Measurements from ENCODE around the gene DUOX1.

DNA sequence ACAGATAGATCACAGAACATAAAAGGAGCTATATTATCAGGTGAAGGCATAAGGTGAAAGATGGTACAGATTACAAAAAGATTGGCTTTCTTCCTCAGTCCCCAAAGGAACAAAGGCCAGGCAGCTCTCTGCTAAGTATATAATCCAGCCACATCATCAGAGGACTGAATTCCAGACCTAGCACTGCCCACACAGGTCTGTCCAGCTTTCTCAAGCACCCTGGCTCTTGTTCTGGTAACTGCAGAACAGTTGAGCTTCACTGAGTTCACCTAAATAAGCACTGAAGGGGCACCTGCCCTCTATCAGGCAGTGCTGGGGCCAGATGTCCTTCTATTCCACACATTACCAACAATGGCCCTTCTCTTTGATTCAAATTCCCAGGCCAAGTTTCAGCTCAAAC lies 6.4 kb upstream of the DUOX1 start:
- TF ChIP-seq EP300 (IDR thresholded peaks at IDR 0.05; ENCODE audit: low read depth in 2 of 2, low read length in 2 of 2) (no peak), EP300 (CRISPR knock-in tag; IDR thresholded peaks at IDR 0.05; ENCODE audit: borderline replicate concordance) (no peak), EHMT2 (IDR thresholded peaks at IDR 0.05; ENCODE audit: borderline replicate concordance, low read depth, low read length) (no peak), ZNF598 (CRISPR knock-in tag; IDR thresholded peaks at IDR 0.05; ENCODE audit: borderline replicate concordance) (no peak), ZNF431 (CRISPR knock-in tag; IDR thresholded peaks at IDR 0.05; ENCODE audit: borderline replicate concordance, low read depth) (no peak)
- TF ChIP-seq, protein P1, sequence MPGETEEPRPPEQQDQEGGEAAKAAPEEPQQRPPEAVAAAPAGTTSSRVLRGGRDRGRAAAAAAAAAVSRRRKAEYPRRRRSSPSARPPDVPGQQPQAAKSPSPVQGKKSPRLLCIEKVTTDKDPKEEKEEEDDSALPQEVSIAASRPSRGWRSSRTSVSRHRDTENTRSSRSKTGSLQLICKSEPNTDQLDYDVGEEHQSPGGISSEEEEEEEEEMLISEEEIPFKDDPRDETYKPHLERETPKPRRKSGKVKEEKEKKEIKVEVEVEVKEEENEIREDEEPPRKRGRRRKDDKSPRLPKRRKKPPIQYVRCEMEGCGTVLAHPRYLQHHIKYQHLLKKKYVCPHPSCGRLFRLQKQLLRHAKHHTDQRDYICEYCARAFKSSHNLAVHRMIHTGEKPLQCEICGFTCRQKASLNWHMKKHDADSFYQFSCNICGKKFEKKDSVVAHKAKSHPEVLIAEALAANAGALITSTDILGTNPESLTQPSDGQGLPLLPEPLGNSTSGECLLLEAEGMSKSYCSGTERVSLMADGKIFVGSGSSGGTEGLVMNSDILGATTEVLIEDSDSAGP (CRISPR knock-in tag; IDR thresholded peaks at IDR 0.05; ENCODE audit: borderline replicate concordance) = no peak
- TF ChIP-seq, protein P2, sequence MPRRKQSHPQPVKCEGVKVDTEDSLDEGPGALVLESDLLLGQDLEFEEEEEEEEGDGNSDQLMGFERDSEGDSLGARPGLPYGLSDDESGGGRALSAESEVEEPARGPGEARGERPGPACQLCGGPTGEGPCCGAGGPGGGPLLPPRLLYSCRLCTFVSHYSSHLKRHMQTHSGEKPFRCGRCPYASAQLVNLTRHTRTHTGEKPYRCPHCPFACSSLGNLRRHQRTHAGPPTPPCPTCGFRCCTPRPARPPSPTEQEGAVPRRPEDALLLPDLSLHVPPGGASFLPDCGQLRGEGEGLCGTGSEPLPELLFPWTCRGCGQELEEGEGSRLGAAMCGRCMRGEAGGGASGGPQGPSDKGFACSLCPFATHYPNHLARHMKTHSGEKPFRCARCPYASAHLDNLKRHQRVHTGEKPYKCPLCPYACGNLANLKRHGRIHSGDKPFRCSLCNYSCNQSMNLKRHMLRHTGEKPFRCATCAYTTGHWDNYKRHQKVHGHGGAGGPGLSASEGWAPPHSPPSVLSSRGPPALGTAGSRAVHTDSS (CRISPR knock-in tag; conservative IDR thresholded peaks at IDR 0.05) = no peak
